Muscle layer of duodenum (tissue), 2 donors: ENCODE results near the gene CSNK1A1.

Source experiments
- H3K27ac ChIP-seq: one replicate; pipeline ENCODE4 v1.7.0; 2013; ENCODE audit warnings: mild to moderate bottlenecking, low read length
- H3K27me3 ChIP-seq: one replicate; pipeline ENCODE4 v1.7.0; 2013; ENCODE audit warnings: low read depth, mild to moderate bottlenecking, control low read depth, low read length
- H3K36me3 ChIP-seq, 2 donors: one replicate each; pipeline ENCODE4 v1.7.0; 2013; ENCODE audit warnings: low read length in 2 of 2, control low read depth in 1 of 2, mild to moderate bottlenecking in 1 of 2; ENCODE audit not compliant: insufficient read depth in 2 of 2, control insufficient read depth in 1 of 2
- H3K4me1 ChIP-seq, 2 donors: one replicate each; pipeline ENCODE4 v1.7.0; 2013; ENCODE audit warnings: low read length in 2 of 2, mild to moderate bottlenecking in 2 of 2, control low read depth in 1 of 2, moderate library complexity in 1 of 2; ENCODE audit not compliant: insufficient read depth in 2 of 2, control insufficient read depth in 1 of 2
- H3K4me3 ChIP-seq, 2 donors: one replicate each; pipeline ENCODE4 v1.7.0; 2013; ENCODE audit warnings: low read length in 2 of 2, low read depth in 1 of 2, mild to moderate bottlenecking in 1 of 2
- H3K9me3 ChIP-seq, 2 donors: one replicate each; pipeline ENCODE4 v1.7.0; 2013; ENCODE audit warnings: low read length in 2 of 2, control low read depth in 1 of 2, mild to moderate bottlenecking in 1 of 2; ENCODE audit not compliant: control insufficient read depth in 1 of 2
- donor health status: healthy.

CSNK1A1 gene

GRCh38 chr5:149443210-149443609 lies 108.0 kb downstream of the CSNK1A1 start:
- peak overlapping the region; percentile 72 for H3K27ac ChIP-seq
- H3K27me3 ChIP-seq, result no peaks in the 10 kb centered on the region
- no peaks in the 10 kb centered on the region for H3K9me3 ChIP-seq
- H3K36me3 ChIP-seq, result no peaks in the 10 kb centered on the region
- peaks cover 2 to 4% of the 10 kb centered on the region in 2 donors for H3K4me1 ChIP-seq
- no peak overlapping the region for H3K4me3 ChIP-seq

DNA sequence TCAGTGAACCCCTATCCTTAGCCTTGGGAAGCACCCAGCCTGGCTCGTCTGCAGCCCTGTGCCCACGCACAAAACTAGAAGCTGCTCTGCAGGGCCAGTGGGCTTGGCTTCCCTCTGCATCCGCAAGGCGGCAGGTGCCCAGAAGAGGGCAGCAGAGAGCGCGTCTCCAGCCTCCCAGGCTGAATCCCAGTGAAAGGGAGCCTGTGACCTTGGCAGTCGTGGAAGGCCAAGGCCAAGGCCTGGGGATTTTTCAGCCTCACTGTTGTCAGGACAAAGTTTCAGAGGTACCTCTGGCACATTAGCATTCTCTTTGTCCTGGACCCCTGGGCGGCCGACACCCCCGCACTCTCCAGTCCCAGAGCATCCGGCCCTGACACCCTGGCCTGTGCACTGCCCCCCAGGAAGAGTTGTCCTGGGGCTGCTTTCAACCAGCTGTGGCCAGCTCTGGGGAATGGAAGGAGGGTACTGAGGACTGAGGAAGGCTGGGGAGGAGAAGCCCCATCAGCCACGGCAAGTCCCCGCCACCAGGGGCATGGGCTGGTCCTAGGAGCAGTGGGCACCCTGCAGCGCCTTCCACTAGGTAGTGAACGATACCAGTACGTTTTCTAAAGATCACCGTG lies 108.6 kb downstream of the CSNK1A1 start:
- H3K27ac ChIP-seq, result peak overlapping the region; percentile 72
- no peaks in the 10 kb centered on the region for H3K27me3 ChIP-seq
- peaks cover 2 to 4% of the 10 kb centered on the region in 2 donors for H3K4me1 ChIP-seq
- no peaks in the 10 kb centered on the region for H3K36me3 ChIP-seq
- H3K4me3 ChIP-seq, result no peak overlapping the region
- no peaks in the 10 kb centered on the region for H3K9me3 ChIP-seq
